B cell (primary cell): ENCODE data around the gene COL5A1. TPM values are rescaled to one million over a fixed set of nuclear protein-coding genes. Genes with fewer than 3 reads are reported as not detected.

Experiments used
- ATAC-seq: fragments of 200-7000 bp; cut with Tn5 transposase; one replicate; pipeline ENCODE4 v1.10.0; 2021; ENCODE audit warnings: low read depth, mild to moderate bottlenecking, moderate number of reproducible peaks, moderate library complexity
- CTCF ChIA-PET: fragments of 350-600 bp; sonication (Branson Sonifier 250); formaldehyde crosslinking; loops from one replicate; lab custom pipeline; 2021; ENCODE audit warnings: antibody characterized with exemption, inconsistent platforms; lab: Charles Lee
- POLR2A ChIA-PET: fragments of 350-600 bp; sonication (Branson Sonifier 250); formaldehyde crosslinking; loops from one replicate; lab custom pipeline; 2021; ENCODE audit warnings: antibody characterized with exemption; lab: Charles Lee
- DNase-seq: peaks from one replicate; pipeline ENCODE4 v3.0.0; 2013
- H2AFZ ChIP-seq: 2 replicates; pipeline ENCODE4 v1.6.1; 2012; ENCODE audit warnings: mild to moderate bottlenecking, low read depth, low read length; ENCODE audit not compliant: insufficient read depth, poor library complexity, severe bottlenecking
- H3K27ac ChIP-seq, 2 donors: 1 replicate in 1 of 2; 2 replicates in 1 of 2; pipeline ENCODE4 v1.5.1; 2012 to 2013; ENCODE audit warnings: low read length in 2 of 2, mild to moderate bottlenecking in 2 of 2, moderate library complexity in 1 of 2
- H3K27me3 ChIP-seq, 4 experiments: fragments of 200-600 bp in 1 of 4; sonication (generic) in 1 of 4; replicated peaks in 1 of 4; 1 replicate in 2 of 4; 2 replicates in 2 of 4; pipeline versions ENCODE4 v1.6.1 to v1.7.0; 2013 to 2016; ENCODE audit warnings: low read length in 3 of 4, mild to moderate bottlenecking in 2 of 4, mixed read lengths in 1 of 4, moderate library complexity in 1 of 4; ENCODE audit not compliant: insufficient read depth in 4 of 4, control insufficient read depth in 3 of 4; ENCODE audit errors: control extremely low read depth in 1 of 4
- H3K36me3 ChIP-seq, 2 experiments: replicated peaks in 1 of 2; 1 replicate in 1 of 2; 2 replicates in 1 of 2; pipeline versions ENCODE4 v1.6.1 to v1.7.1; 2013; ENCODE audit warnings: low read length in 1 of 2; ENCODE audit not compliant: insufficient read depth in 2 of 2, control insufficient read depth in 1 of 2; ENCODE audit errors: control extremely low read depth in 1 of 2, extremely low read depth in 1 of 2
- H3K4me1 ChIP-seq, 2 donors: fragments of 200-600 bp in 1 of 2; sonication (generic) in 1 of 2; 1 replicate in 1 of 2; 2 replicates in 1 of 2; pipeline versions ENCODE4 v1.5.1 to v1.6.1; 2013 to 2017; ENCODE audit warnings: low read length in 2 of 2; ENCODE audit not compliant: control insufficient read depth in 2 of 2, insufficient read depth in 2 of 2
- H3K4me2 ChIP-seq: replicated peaks from 2 replicates; pipeline ENCODE3; 2012; ENCODE audit warnings: mild to moderate bottlenecking, low read depth, low read length; ENCODE audit not compliant: poor library complexity, severe bottlenecking
- H3K4me3 ChIP-seq, 5 experiments: fragments of 200-600 bp in 1 of 5; sonication (generic) in 1 of 5; 1 replicate in 3 of 5; 2 replicates in 2 of 5; pipeline versions ENCODE4 v1.5.1 to v1.7.0; 2011 to 2016; ENCODE audit warnings: low read length in 4 of 5, mild to moderate bottlenecking in 4 of 5, low read depth in 2 of 5, control low read depth in 1 of 5, moderate library complexity in 1 of 5; ENCODE audit not compliant: insufficient read depth in 1 of 5; ENCODE audit errors: control extremely low read depth in 1 of 5, extremely low read depth in 1 of 5
- H3K79me2 ChIP-seq: fragments of 200-600 bp; sonication (generic); one replicate; pipeline ENCODE4 v1.6.0; 2016; ENCODE audit warnings: low read length; ENCODE audit not compliant: control insufficient read depth, insufficient read depth
- H3K9ac ChIP-seq: fragments of 200-600 bp; sonication (generic); 2 replicates; pipeline ENCODE4 v1.6.1; 2017; ENCODE audit warnings: mild to moderate bottlenecking, low read length, moderate library complexity
- H3K9me3 ChIP-seq, 3 donors: one replicate each; pipeline versions ENCODE4 v1.6.1 to v1.7.1; 2013; ENCODE audit warnings: low read length in 2 of 3; ENCODE audit not compliant: control insufficient read depth in 2 of 3, insufficient read depth in 1 of 3; ENCODE audit errors: control extremely low read depth in 1 of 3
- H4K20me1 ChIP-seq: 2 replicates; pipeline ENCODE4 v1.6.0; 2012; ENCODE audit warnings: mild to moderate bottlenecking, low read length; ENCODE audit not compliant: insufficient read depth, control insufficient read depth, poor library complexity, severe bottlenecking
- H3K27ac Mint-ChIP-seq: one replicate; pipeline ENCODE4 v1.8.0; 2021; ENCODE audit warnings: mixed read lengths
- H3K27me3 Mint-ChIP-seq: one replicate; pipeline ENCODE4 v1.8.0; 2021; ENCODE audit warnings: mixed read lengths
- H3K4me1 Mint-ChIP-seq: one replicate; pipeline ENCODE4 v1.8.0; 2021; ENCODE audit warnings: mixed read lengths
- H3K4me3 Mint-ChIP-seq: one replicate; pipeline ENCODE4 v1.8.0; 2021; ENCODE audit warnings: mixed read lengths
- H3K9me3 Mint-ChIP-seq: one replicate; pipeline ENCODE4 v1.8.0; 2022; ENCODE audit warnings: mixed read lengths; ENCODE audit not compliant: insufficient read depth
- EZH2 ChIP-seq: IDR thresholded peaks from 2 replicates; pipeline ENCODE4 v1.6.1; 2012; ENCODE audit warnings: borderline replicate concordance, low read depth, mild to moderate bottlenecking, moderate library complexity, low read length; ENCODE audit not compliant: insufficient read depth, poor library complexity, severe bottlenecking
- WGBS: methylation state at CpG from one replicate; pipeline ENCODE4 v1.1.5; 2013; ENCODE audit warnings: missing lambda C conversion rate; ENCODE audit not compliant: insufficient coverage; 5-methylcytosine and 5-hydroxymethylcytosine counted together
- intact Hi-C: fragments of 100-400 bp; cut with micrococcal nuclease; formaldehyde crosslinking; loops from one replicate; pipeline ENCODE4 v1.10.0; 2022
- polyA plus RNA-seq: library from polyadenylated mRNA; depleted of rRNA; stranded (reverse); fragments of >200 nt; gene quantifications from 2 replicates; pipeline ENCODE4 v1.2.3, GENCODE V29; 2012
- total RNA-seq, 2 donors: library from RNA; stranded (reverse); fragments of 120-200 nt in 1 of 2; gene quantifications; 1 replicate in 1 of 2; 2 replicates in 1 of 2; pipeline versions ENCODE4 v1.2.3 to v1.2.4, GENCODE V29; 2013 to 2022
- TF ChIP-seq, protein P1 (sequence below): fragments of 200-600 bp; IDR thresholded peaks from one replicate; pipeline ENCODE4 v1.8.0; 2022; ENCODE audit warnings: antibody characterized with exemption, mild to moderate bottlenecking

The COL5A1 gene
- total and polyA plus RNA-seq, 2 donors (not counting 1 experiment from before 2014, with no cell fraction given) = 0.06 TPM; not detected in 1

DNA sequence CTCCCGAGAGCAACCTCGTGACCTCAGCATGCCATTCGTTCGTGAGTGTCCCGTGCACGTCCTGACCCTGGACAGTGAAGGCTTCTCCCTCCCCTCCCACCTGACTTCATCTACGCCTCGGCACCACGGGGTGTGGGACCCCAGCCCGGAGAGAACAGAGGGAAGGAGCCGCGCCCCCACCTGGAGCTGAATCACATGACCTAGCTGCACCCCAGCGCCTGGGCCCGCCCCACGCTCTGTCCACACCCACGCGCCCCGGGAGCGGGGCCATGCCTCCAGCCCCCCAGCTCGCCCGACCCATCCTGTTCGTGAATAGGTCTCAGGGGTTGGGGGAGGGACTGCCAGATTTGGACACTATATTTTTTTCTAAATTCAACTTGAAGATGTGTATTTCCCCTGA lies 200.7 kb downstream of the COL5A1 start:
- Histone ChIP-seq H3K36me3 (no peaks in the 10 kb centered on the region), H2AFZ (no peak overlapping the region), H4K20me1 (no peaks in the 10 kb centered on the region), H3K9me3 (peaks cover 0 to 4% (median 0%) of the 10 kb centered on the region in 3 donors), H3K4me2 (no peak overlapping the region), H3K79me2 (no peaks in the 10 kb centered on the region), H3K27me3 (no peaks in the 10 kb centered on the region), H3K4me3 (no peak overlapping the region), H3K27ac (no peak overlapping the region), H3K4me1 (no peaks in the 10 kb centered on the region), H3K9ac (no peak overlapping the region)
- no peaks in the 10 kb centered on the region for H3K27me3 Mint-ChIP-seq
- intact Hi-C loops = no loop called here
- ATAC-seq = no peak
- no peak overlapping the region for H3K27ac Mint-ChIP-seq
- no peaks in the 10 kb centered on the region for H3K9me3 Mint-ChIP-seq
- DNase-seq = no peak
- no peak overlapping the region for H3K4me3 Mint-ChIP-seq
- ChIA-PET CTCF (no interaction called here), POLR2A (no interaction called here)
- 96% methylated on average over 17 of the region's 22 CpGs for WGBS
- H3K4me1 Mint-ChIP-seq = no peaks in the 10 kb centered on the region
- TF ChIP-seq EZH2 = no peak
- TF ChIP-seq, protein P1, sequence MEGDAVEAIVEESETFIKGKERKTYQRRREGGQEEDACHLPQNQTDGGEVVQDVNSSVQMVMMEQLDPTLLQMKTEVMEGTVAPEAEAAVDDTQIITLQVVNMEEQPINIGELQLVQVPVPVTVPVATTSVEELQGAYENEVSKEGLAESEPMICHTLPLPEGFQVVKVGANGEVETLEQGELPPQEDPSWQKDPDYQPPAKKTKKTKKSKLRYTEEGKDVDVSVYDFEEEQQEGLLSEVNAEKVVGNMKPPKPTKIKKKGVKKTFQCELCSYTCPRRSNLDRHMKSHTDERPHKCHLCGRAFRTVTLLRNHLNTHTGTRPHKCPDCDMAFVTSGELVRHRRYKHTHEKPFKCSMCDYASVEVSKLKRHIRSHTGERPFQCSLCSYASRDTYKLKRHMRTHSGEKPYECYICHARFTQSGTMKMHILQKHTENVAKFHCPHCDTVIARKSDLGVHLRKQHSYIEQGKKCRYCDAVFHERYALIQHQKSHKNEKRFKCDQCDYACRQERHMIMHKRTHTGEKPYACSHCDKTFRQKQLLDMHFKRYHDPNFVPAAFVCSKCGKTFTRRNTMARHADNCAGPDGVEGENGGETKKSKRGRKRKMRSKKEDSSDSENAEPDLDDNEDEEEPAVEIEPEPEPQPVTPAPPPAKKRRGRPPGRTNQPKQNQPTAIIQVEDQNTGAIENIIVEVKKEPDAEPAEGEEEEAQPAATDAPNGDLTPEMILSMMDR = no peak

- 93% methylated on average over 16 of the region's 18 CpGs for WGBS
- no peaks in the 10 kb centered on the region for H3K27me3 ChIP-seq
- Mint-ChIP-seq H3K27me3 (no peaks in the 10 kb centered on the region), H3K9me3 (no peaks in the 10 kb centered on the region), H3K4me3 (no peak overlapping the region), H3K27ac (no peak overlapping the region), H3K4me1 (no peaks in the 10 kb centered on the region)
- ATAC-seq (no peak), DNase-seq (no peak)
- CTCF ChIA-PET = no interaction called here
- TF ChIP-seq EZH2 = no peak
- TF ChIP-seq, protein P1 = no peak
- H3K36me3 ChIP-seq = no peaks in the 10 kb centered on the region
- H3K27ac ChIP-seq = no peak overlapping the region
- H3K4me1 ChIP-seq = no peaks in the 10 kb centered on the region
- H4K20me1 ChIP-seq = no peaks in the 10 kb centered on the region
- intact Hi-C loops = no loop called here
- H3K4me3 ChIP-seq = no peak overlapping the region
- H3K4me2 ChIP-seq = no peak overlapping the region
- no peaks in the 10 kb centered on the region for H3K79me2 ChIP-seq
- H3K9me3 ChIP-seq = peaks cover 0 to 13% (median 0%) of the 10 kb centered on the region in 3 donors
- POLR2A ChIA-PET = no interaction called here
- no peak overlapping the region for H3K9ac ChIP-seq
- H2AFZ ChIP-seq = no peak overlapping the region
Measured at GRCh38 chr9:134843740-134844139, 202.1 kb downstream of the COL5A1 start.
